Measurements from ENCODE around the gene TGIF1.

The TGIF1 gene

GRCh38 chr18:3440341-3440740, 9.6 kb upstream of the TGIF1 start:
- DNase-seq = no peak

GRCh38 chr18:3441290-3441689, 8.7 kb upstream of the TGIF1 start:
- DNase-seq = no peak

GRCh38 chr18:3442919-3443318, 7.1 kb upstream of the TGIF1 start:
- DNase-seq = no peak

GRCh38 chr18:3444296-3444695, 5.7 kb upstream of the TGIF1 start:
- no peak for DNase-seq

GRCh38 chr18:3444954-3445353, 5.0 kb upstream of the TGIF1 start:
- no peak for DNase-seq

GRCh38 chr18:3447068-3447894, 2.7 kb upstream of the TGIF1 start:
- no peak for DNase-seq

- peak; percentile 74 for DNase-seq
These were observed 1.8 kb upstream of the TGIF1 start for GRCh38 chr18:3447895-3448837.

GRCh38 chr18:3448838-3449511, 997 bp upstream of the TGIF1 start:
- no peak for DNase-seq

GRCh38 chr18:3449512-3450011, 410 bp upstream of the TGIF1 start:
- peak; percentile 62 for DNase-seq

GRCh38 chr18:3450799-3451182, 819 bp downstream of the TGIF1 start:
- DNase-seq = no peak

GRCh38 chr18:3451183-3451988, 1.4 kb downstream of the TGIF1 start:
- DNase-seq = peak; percentile 74

- DNase-seq = no peak
These were observed 2.2 kb downstream of the TGIF1 start for GRCh38 chr18:3451989-3452749.

- DNase-seq = no peak
These were observed 3.0 kb downstream of the TGIF1 start for GRCh38 chr18:3452750-3453539.

- DNase-seq = no peak
These were observed 3.8 kb downstream of the TGIF1 start for GRCh38 chr18:3453540-3454364.

- no peak for DNase-seq
These were observed 4.6 kb downstream of the TGIF1 start for GRCh38 chr18:3454365-3455089.

GRCh38 chr18:3455090-3455635, 5.2 kb downstream of the TGIF1 start:
- DNase-seq = no peak

- no peak for DNase-seq
These were observed 6.1 kb downstream of the TGIF1 start for GRCh38 chr18:3455907-3456685.

GRCh38 chr18:3456686-3457069, 6.7 kb downstream of the TGIF1 start:
- no peak for DNase-seq

Measured in T1000 (cell line).